ENCODE data around the gene KRTAP15-1.

DNA sequence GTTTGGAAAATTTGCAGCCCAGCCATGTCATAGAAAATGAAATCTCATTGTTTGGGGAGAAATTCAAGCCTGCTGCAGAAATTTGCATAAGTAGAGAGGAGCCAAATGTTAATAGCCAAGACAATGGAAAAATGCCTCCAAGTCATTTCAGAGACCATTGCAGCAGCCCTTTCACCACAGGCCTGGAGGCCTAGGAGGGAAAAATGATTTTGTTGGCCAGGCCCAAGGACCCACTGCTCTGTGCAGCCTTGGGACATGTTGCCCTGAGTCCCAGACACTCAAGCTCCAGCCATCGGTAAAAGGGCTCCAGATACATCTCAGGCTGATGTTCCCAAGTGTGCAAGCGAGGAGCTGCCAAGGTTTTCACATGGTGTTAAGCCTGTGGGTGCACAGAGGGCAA lies 46.1 kb downstream of the KRTAP15-1 start:
- TF ChIP-seq, protein P1, sequence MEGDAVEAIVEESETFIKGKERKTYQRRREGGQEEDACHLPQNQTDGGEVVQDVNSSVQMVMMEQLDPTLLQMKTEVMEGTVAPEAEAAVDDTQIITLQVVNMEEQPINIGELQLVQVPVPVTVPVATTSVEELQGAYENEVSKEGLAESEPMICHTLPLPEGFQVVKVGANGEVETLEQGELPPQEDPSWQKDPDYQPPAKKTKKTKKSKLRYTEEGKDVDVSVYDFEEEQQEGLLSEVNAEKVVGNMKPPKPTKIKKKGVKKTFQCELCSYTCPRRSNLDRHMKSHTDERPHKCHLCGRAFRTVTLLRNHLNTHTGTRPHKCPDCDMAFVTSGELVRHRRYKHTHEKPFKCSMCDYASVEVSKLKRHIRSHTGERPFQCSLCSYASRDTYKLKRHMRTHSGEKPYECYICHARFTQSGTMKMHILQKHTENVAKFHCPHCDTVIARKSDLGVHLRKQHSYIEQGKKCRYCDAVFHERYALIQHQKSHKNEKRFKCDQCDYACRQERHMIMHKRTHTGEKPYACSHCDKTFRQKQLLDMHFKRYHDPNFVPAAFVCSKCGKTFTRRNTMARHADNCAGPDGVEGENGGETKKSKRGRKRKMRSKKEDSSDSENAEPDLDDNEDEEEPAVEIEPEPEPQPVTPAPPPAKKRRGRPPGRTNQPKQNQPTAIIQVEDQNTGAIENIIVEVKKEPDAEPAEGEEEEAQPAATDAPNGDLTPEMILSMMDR (IDR thresholded peaks at IDR 0.05) = no peak
- TF ChIP-seq JUN (CRISPR knock-in tag; IDR thresholded peaks at IDR 0.05) = no peak
- TF ChIP-seq, protein P2, sequence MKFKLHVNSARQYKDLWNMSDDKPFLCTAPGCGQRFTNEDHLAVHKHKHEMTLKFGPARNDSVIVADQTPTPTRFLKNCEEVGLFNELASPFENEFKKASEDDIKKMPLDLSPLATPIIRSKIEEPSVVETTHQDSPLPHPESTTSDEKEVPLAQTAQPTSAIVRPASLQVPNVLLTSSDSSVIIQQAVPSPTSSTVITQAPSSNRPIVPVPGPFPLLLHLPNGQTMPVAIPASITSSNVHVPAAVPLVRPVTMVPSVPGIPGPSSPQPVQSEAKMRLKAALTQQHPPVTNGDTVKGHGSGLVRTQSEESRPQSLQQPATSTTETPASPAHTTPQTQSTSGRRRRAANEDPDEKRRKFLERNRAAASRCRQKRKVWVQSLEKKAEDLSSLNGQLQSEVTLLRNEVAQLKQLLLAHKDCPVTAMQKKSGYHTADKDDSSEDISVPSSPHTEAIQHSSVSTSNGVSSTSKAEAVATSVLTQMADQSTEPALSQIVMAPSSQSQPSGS (CRISPR knock-in tag; IDR thresholded peaks at IDR 0.05; ENCODE audit: borderline replicate concordance, low read depth) = no peak
- TF ChIP-seq, protein P3, sequence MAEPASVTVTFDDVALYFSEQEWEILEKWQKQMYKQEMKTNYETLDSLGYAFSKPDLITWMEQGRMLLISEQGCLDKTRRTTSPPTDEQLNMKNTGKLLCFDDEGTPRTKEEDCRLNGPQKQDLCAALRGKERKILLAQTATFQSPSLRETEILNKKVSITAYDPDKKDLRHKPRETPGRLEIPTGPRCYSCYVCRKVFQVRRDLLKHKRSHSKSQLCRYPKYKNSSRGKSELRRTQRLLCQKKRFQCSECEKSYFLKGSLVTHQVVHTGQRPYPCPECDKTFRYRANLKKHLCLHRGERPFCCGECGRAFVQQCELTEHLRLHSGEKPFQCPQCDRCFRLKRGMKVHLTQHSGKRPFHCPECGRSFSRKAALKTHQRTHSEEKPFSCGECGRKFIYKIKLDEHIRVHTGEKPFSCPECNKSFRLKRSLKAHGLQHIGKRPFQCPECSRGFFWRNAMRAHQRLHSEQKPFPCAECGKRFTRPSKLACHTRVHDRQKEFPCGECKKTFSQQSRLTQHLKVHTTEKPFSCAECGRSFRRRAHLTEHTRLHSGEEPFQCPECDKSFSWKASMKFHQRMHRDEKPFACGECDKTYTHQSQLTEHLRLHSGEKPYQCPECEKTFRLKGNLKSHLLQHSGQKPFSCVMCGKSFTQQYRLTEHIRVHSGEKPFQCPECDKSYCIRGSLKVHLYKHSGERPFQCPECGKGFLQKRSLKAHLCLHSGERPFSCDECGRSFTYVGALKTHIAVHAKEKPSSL (CRISPR knock-in tag; conservative IDR thresholded peaks at IDR 0.05) = no peak
- no peak for TF ChIP-seq ZNF121 (CRISPR knock-in tag; IDR thresholded peaks at IDR 0.05)
